ENCODE data around the gene ITGBL1.

ITGBL1 gene

DNA sequence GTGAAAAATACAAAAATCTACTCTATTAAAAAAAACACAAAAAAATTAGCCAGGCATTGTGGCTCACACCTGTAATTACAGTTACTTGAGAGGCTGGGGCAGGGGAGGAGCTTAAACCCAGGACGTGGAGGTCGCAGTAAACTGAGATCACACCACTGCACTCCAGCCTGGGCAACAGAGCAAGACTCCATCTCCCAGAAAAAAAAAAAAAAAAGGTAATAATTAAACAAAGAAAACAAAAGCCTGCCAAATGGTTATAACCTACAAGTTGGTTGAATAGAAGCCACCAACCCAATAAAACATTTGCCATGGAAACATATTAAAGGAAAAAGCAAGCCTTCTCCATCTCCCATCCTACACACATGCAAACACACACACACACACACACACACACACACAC is 255.2 kb downstream of the ITGBL1 start:
- FAIRE-seq: no peak

DNA sequence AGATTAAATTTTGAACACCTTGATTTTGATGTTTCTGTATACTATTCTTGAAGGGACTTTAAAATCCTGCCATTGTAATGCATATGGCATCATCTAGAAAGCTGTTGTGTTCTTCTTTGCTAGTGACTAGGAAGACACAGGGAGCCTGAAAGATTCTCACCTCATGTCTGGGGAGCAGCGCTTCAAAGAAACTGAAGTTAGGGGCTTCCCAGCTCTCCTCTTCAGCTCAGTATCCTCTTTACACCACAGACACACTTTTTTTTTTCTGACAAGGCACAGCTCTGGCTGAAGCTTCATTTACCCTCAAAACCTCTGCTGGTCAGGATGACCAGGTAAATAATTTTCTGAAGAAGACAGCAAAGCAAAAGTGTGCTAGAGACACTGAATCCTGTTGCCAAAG is 255.6 kb downstream of the ITGBL1 start:
- no peak for FAIRE-seq

DNA sequence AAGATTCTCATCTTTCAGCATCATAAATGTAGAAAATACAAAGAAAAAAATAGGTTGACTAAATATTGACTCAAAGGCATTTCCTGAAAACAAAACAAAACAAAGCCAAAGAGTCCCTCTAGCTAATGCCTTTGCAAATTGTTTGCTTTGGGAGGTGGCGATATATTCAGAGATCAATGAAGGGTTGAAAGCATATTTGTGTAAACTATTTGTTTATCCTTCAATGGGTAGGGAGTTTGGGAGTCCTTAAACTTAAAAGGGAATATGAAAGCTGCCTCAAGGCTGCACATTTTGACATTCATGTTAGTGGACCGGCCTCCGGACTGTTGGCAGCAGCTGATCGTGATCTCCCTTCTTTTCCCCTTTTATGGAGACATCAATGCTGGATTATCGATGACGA is 257.5 kb downstream of the ITGBL1 start:
- no peak for FAIRE-seq

DNA sequence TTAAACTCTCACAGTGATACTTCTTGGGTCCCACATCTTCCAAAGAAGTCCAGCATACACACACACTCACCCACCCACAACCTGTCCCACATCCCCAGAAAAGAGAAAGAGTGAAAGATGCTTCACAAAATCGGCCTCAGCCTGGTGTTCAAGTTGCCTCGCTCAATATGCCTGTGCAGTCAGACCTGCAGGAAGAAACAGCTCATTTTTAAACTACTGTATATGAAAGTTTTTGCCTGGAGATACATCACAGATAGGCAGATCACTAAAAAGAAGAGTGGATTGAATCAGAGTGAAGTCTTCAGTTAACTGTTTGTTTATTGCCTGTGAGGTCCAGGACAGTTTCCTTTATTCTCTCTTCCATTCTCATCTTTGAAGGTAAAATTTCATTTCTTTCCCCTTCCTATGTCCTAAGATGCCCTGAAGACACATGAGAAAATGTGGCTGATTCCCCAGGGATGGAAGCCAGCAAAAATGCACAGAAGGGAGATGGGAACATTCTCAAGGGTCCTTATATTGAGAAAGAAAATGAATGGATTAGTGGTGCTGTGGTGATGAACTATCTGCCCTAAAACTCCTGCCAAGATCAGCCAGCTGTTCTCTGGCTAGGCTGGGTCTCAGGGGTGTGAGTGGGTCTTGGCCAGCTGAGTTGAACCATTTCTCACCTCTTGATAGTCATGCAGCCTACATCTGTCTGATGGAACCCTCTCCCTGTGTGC is 259.0 kb downstream of the ITGBL1 start:
- no peak for FAIRE-seq

DNA sequence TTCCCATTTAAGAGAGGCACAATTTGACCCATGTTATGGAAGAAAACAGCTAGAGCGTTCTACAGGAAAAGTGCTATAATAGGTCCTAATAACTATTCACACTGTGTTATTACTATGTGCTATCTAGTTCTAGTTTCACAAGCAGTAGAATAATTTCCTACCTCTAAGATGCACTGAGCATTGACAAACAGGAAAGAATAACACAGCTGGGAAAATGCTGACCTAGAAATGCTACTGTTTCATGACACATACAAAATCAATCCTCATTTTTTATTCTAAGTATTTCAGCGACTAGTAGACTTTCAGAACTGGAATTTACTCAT is 259.5 kb downstream of the ITGBL1 start:
- no peak for FAIRE-seq

DNA sequence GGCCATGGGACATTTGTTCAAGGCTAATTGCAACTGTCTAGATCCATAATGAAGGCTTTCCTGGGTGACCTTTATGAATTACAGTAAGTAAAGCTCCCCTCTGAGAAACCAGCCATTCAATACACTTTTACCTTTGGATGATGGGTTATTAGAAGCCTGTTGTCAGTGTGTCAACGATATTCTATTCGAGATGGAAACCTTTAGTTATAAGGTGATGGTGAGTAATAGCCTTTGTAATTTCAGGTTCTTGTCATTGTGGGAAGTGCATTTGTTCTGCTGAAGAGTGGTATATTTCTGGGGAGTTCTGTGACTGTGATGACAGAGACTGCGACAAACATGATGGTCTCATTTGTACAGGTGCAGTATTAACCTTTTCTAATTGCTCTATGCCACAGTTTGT is 261.7 kb downstream of the ITGBL1 start:
- FAIRE-seq: no peak

DNA sequence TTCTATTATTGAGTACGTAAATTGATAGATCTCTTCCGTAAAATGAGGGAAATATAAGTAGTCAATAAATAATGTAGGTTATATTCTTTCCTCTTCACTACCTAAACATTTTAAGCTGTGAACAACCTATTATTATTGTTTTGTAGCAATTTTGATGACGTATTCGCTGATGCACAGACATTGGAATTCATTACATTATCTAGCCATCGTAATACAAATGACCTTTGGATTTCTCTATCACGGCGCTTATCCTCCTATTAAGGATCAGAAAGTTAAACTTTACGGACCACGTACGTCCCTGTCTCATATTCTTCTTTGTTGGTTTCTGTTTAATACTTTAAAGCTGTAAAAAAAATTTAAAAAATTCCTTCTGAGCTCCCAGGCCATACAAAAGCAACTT is 264.9 kb downstream of the ITGBL1 start:
- FAIRE-seq: no peak

DNA sequence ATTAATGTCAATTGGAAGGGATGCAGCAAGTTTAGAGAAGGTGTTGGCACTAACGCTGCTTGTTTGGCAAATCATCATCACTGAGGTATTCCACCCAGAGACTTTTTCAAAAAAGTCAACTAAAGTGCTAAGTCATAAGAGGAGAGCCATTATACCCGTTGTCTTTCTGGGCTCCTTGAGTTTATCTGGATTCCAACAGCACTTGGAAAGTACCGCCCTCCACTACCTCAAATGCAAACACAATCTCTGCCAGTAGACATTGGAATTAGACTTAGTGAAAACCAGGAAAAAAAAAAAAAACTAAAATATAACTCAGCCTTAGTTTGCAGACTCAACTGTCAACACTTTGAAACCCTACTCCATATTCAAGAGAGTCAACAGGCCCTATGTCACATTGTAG is 266.0 kb downstream of the ITGBL1 start:
- no peak for FAIRE-seq

DNA sequence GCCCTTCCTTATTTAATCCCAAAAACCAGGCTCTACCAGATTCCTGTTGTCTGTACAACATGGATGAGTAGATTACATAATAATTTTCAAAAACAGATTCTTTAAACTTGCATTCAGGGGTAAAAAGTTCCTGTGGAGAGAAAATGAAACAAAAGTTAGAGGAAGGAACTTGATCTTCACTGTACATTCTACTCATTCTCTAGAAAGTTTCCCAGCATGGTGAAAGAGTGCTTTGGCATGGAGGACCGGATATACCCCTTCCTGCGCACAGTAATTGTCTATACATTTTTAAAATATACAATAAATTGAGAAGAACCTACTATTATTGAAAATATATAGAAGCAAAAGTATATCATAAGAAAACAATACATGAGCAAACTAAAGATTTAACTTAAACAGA is 274.2 kb downstream of the ITGBL1 start:
- FAIRE-seq: no peak

DNA sequence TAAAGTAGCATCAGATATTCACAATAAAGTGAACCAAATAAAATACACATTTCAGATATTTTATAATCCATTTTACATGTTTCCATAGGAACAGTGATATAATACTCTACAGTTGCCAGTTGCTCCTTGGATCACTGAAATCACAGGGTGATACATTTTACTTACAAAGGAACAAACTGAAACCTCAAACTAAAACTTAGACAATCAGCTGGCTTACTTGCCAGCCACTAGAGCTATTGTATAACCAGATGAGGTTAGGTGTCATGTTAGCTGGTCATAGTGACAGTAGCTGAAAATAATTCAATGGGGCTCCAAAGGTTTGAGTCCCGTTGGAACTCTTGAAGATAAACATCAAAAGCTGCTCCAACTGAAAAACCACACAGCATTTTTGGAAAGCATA is 274.6 kb downstream of the ITGBL1 start:
- no peak for FAIRE-seq

DNA sequence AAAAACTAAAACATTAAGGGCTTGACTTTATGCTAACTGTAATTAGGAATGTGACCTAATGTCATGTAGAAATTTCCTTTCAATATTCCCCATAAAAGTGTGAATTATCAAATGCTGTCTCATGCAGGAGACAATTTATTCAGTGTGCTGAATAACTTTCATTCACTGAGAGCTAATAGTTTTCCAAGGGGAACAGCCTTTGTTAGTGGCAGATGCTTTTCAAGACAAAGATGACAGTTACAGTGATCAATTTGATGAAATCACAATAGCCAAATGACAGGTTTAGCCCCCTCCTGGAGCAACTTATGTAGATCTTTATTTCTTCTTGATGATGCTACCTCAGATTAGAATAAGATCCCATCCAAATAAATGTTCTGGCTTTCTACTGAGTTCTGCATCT is 275.5 kb downstream of the ITGBL1 start:
- no peak for FAIRE-seq

DNA sequence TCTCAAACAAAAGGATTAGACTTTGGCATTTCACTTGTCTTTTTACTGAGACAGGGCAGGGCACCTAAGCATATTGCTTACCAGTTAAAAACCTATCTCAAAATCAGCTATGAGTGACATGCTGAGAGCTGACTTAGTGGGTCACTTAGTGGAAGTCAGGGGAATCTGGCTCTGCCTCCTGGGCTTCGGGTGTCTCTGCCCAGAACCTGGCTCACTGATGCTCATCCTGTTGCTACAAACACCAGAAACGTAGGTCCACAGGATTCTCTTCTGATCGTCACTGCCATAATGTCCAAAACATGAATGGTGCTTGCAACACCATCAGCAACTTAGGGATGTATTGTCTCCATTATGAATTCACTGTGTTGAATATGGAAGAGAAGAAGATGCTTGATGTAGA is 276.1 kb downstream of the ITGBL1 start:
- FAIRE-seq: no peak

DNA sequence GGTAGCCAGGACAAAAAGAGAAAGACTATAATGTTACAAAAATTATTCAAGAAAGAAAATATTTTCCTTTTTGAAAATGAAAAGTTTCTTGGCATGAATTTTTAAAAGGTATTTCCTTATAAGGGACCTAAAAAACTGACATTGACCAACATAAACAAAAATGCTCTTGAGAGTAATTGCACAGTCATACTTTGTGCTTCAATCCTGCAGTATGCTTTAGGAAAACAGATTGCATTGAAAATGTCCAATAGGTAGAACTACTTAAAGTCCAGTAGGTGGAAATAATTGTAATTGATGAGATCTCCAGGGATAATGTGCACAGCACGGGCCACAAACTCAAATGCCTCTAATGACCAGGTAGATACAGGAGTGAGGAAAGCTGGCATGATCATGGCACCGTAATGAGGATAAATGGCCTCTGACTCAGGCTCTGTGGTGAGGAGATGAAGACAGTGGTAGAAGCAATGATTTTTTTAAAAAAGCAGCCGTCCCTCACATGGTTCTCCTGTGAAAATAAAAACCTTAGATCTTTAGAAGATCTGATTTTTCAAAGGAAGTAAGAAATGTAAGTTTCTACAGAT is 278.0 kb downstream of the ITGBL1 start:
- peak; percentile 90 for FAIRE-seq

DNA sequence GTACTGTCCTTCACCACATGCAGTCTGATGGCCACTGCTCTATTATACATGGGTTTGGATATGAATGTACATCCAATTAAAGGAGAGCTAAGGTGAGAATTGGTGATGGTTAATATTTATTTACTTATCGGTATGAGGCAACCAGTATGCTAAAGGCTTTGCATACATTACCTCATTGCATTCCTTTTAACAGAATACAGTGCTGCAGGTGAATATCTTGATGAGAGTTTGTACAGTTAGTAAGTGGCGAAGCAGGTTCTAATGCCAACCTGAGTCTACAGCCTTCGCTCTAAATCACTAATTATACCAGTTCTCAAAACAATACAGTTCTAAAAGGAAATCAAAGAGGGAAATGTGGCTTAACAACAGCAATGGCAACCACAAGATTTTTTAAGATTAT is 284.1 kb downstream of the ITGBL1 start:
- FAIRE-seq: no peak

DNA sequence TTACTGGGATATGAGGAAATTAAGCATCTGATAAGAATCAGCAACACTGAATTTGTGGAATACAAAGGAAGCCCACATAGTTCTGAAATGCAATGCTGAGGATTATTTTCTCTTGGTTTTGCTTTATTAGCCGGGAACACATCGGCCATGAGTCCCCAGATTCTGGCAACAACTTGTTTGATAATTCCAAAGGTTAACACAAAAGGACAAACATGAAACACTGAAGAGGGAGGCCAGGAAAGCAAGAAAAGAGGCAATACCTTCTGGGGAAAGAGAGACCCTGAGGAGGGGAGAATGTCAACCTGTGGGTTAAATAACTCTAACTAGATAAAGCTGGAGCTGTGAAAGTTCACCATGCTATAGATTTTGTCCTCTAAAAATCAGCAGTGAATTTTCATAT is 285.9 kb downstream of the ITGBL1 start:
- no peak for FAIRE-seq

DNA sequence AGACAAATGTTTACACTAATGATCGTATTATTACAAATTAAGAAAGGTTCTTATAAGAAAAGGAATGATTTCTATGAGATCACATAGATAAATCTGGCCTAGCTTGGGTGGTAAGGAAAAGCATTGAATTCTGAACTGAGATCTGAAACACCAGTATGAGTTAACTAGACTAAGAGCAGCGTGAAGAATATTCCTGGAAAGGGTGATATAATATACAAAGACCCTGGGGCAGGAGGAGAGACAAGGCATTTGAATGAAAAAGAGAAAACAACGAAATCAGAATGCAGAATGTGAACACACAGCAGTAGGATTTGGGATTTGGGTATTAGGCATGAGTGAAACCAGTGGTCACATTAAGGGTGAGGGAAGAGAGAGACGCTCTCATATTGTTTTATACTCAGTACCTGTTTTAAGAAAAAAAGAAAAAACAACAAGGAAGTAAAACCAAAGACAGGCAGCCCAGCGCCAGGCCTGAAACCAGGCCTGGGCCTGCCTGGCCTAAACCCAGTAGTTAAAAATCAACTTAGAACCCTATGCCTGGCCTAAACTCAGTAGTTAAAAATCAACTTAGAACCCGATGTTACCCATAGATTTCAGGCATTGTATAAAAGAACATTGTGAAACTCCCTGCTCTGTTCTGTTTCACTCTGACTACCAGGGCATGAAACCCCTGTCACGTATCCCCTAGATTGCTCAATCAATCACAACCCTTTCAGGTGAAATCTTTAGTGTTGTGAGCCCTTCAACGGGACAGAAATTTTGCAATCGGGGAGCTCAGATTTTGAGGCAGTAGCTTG is 287.1 kb downstream of the ITGBL1 start:
- peak; percentile 9 for FAIRE-seq

DNA sequence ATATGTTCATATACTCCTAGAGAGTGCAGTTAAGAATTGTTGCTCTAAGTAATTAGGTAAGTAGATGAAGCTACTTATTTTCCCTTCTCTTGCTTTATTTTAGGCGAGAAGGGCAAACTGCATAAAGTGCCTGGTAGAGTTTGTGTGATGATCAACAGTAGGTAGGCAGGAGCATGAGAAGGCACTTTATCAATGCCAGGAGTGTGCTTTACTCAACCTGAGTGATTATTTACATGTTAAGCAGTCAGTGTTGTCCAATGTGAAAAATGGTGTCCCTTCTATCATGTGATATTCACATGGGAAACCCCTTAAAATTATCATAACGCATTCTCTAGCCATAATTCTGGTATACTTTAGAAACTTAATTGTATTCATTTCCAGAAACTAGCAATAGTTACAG is 294.0 kb downstream of the ITGBL1 start:
- FAIRE-seq: no peak

DNA sequence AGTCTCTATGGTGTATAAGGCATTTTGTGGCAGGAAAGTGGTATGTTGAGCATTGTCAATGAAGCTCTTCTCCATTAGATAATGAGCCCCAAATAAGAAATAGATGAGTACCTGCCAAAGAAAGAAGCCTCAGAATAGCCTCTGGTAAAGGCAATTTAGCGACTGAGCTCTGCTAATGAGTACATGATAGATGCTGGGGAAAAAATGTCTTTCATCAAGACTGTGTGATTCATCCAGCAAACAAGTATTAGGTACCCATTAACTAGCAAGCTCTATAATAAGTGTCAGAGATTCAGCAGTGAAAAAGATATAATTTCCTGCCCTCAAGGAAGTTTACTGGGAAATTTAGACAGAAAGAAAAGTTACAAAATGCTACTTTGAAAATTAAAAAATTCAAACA is 294.6 kb downstream of the ITGBL1 start:
- peak; percentile 100 for FAIRE-seq

DNA sequence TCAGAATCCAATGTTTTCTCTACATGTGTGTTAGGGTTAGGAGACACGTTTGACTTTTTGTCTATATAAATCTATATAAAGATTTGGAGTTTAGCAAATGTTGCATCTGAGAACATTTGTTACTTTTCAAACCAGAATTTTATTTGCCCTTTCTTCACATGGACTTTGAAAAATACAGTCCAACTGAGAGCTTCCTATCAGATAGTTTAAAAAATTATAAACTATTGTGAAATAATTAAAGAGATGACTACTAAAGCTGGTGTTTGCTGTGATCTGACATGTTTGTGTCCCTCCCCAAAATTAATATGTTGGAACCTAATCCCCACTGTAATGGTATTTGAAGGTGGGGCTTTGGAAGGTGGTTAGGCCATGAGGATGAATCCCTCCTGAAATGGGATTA is 297.1 kb downstream of the ITGBL1 start:
- FAIRE-seq: no peak

DNA sequence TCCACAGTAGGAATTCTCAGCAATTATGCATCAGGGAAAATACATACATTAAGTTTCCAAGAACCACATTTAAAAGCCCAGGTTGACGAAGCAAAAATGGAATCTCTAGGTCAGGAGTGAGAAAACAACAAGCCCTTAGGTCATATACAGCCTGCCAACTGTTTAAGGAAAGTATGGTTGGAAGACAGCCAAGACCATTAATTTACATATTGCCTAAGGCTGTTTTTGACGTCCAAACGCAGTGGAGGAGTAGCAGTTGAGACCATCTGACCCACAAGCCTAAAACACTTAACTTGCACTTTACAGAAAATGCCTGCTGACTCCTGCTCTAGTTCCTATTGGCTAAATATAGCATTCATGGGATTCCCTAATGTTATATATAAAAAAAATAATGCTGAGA is 299.0 kb downstream of the ITGBL1 start:
- FAIRE-seq: peak; percentile 5

DNA sequence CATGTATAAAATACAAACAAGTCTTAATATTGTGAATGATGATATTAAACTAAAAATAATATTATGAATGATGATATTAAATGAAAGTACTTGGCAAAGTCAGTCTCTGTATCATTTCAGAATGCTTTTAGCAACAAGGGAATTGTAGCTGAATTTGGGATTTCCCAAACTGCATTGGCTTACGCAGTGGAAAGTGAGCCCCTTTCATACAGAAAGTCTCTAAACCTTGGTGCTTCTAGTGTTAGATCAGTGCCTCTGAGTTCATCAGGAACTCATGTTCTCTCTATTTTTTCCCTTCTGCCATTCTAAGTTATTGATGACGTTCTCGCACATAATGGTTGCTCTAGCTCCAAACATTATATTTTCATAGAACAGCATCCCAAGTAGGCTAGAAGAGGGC is 300.0 kb downstream of the ITGBL1 start:
- FAIRE-seq: peak; percentile 41

DNA sequence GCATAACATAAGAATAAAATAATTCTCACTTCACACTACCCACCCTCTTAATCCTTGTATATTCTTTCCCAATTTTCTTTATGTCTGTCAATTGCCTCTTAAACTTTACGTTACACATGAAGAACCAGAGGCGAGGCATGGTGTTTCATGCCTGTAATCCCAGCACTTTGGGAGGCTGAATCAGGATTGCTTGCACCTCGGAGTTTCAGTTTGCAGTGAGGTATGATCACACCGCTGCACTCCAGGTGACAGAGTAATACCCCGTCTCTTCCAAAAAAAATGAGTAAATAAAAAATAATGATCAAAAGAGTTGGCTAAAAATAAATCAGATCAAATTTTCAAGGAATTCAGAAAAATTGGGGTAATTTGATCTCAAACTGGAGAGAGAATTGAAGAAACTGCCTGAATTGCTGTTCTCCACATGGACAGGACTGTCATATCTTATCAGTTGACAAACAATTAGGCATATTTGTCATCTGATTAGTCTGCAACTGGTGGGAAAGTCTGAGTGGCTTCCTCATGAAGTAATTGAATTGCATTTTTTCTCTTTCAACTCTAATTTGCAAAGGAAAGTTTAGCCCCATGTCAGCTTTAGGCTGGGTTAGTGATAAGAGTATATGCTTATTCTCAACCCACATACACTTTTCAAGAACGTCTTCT is 302.9 kb downstream of the ITGBL1 start:
- FAIRE-seq: no peak

DNA sequence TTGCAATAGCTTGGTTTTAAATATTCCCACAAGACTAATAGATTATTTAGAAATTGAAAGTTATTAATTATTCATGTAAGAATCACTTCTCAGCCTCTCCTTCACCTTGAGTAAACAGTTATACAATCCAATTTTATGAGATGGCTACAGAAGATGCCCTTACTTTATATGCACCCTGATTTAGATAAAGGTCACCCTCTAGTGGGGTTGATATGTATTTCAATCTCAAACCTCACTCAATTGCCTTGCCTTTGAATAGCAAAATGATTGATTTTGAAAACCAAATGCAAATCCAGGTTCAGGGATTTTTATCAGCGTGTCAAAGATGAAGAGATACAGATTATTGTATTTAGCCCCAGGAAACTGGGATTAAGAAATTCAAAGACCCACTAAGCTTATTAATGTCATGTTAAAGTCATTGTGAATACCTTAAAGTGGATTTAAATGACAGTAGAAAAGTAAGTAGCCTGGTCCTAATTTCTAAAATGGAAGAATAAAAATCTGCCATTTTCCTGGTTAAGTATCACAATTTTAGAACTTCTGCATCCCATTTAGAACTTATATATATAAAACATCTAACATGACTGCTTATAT is 305.1 kb downstream of the ITGBL1 start:
- FAIRE-seq: peak; percentile 99

DNA sequence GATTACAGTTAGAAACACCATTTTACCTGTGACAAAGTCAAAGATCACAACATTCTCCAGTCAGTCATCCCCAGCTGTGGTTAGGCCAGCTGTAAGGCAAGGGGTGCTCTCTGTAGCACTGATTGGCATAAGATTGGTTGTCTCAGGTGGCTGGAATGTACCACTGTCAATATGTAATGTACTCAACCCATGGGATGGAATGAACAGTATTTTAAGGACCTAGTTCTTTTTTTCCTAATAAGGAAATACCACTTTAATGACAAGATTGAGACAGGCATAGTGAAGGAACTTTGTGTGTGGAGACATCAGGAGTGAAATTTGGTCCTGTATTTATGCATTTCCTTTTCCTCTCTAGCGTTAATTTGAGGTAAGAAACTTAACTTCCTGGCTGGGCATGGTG is 310.7 kb downstream of the ITGBL1 start:
- no peak for FAIRE-seq
